ENCODE results near the gene RARRES2. TPM values are rescaled to one million over a fixed set of nuclear protein-coding genes. Genes with fewer than 3 reads are reported as not detected.

The RARRES2 gene
- total and polyA plus RNA-seq, 9 donors, result 40.2 to 85.1 (median 56.7) TPM

GRCh38 chr7:150340024-150340749 is 1.2 kb downstream of the RARRES2 start:
- Histone ChIP-seq H3K4me1 (ENCODE audit: control insufficient read depth, insufficient read depth, low read length) (peaks cover 54% of the 10 kb centered on the region), H3K9me3 (replicated peaks; ENCODE audit: control insufficient read depth, low read depth, low read length) (peaks cover 9% of the 10 kb centered on the region), H3K27me3 (ENCODE audit: control insufficient read depth, insufficient read depth, low read length) (peaks cover 31% of the 10 kb centered on the region), H3K4me3 (ENCODE audit: low read length) (peak overlapping the region; percentile 58), H3K36me3 (ENCODE audit: control insufficient read depth, insufficient read depth, low read length) (peaks cover 14% of the 10 kb centered on the region), H3K27ac (ENCODE audit: low read length) (peak overlapping the region; percentile 51)
- 9% methylated on average over 24 of the region's 39 CpGs for WGBS (ENCODE audit: insufficient coverage)
- DNase-seq, result peak; percentile 59

GRCh38 chr7:150339409-150339809 is 2.0 kb downstream of the RARRES2 start:
- Histone ChIP-seq H3K9me3 (replicated peaks; ENCODE audit: control insufficient read depth, low read depth, low read length) (peaks cover 8% of the 10 kb centered on the region), H3K27me3 (ENCODE audit: control insufficient read depth, insufficient read depth, low read length) (peaks cover 31% of the 10 kb centered on the region), H3K4me1 (ENCODE audit: control insufficient read depth, insufficient read depth, low read length) (peaks cover 54% of the 10 kb centered on the region), H3K27ac (ENCODE audit: low read length) (no peak overlapping the region), H3K4me3 (ENCODE audit: low read length) (no peak overlapping the region), H3K36me3 (ENCODE audit: control insufficient read depth, insufficient read depth, low read length) (peaks cover 14% of the 10 kb centered on the region)
- DNase-seq, result no peak
- WGBS (ENCODE audit: insufficient coverage), result 90% methylated on average over 2 of the region's 9 CpGs

- DNase-seq, result no peak
- WGBS (ENCODE audit: insufficient coverage), result 64% methylated on average over 5 of the region's 11 CpGs
- no peak overlapping the region for H3K27ac ChIP-seq (ENCODE audit: low read length)
These were observed 3.1 kb downstream of the RARRES2 start for GRCh38 chr7:150338166-150338829.

GRCh38 chr7:150337659-150338081 is 3.8 kb downstream of the RARRES2 start:
- peaks cover 54% of the 10 kb centered on the region for H3K4me1 ChIP-seq (ENCODE audit: control insufficient read depth, insufficient read depth, low read length)

More at GRCh38 chr7:150338166-150338829, 3.1 kb downstream of the RARRES2 start:
- Histone ChIP-seq H3K4me3 (ENCODE audit: low read length) (no peak overlapping the region), H3K4me1 (ENCODE audit: control insufficient read depth, insufficient read depth, low read length) (peaks cover 54% of the 10 kb centered on the region), H3K27me3 (ENCODE audit: control insufficient read depth, insufficient read depth, low read length) (peaks cover 27% of the 10 kb centered on the region), H3K9me3 (replicated peaks; ENCODE audit: control insufficient read depth, low read depth, low read length) (no peaks in the 10 kb centered on the region), H3K36me3 (ENCODE audit: control insufficient read depth, insufficient read depth, low read length) (peaks cover 14% of the 10 kb centered on the region)

GRCh38 chr7:150337179-150337578 is 4.2 kb downstream of the RARRES2 start:
- peaks cover 54% of the 10 kb centered on the region for H3K4me1 ChIP-seq (ENCODE audit: control insufficient read depth, insufficient read depth, low read length)
- no peak for DNase-seq
- H3K9me3 ChIP-seq (replicated peaks; ENCODE audit: control insufficient read depth, low read depth, low read length), result no peaks in the 10 kb centered on the region
- peaks cover 14% of the 10 kb centered on the region for H3K36me3 ChIP-seq (ENCODE audit: control insufficient read depth, insufficient read depth, low read length)
- 86% methylated on average over 18 of the region's 18 CpGs for WGBS (ENCODE audit: insufficient coverage)
- no peak overlapping the region for H3K27ac ChIP-seq (ENCODE audit: low read length)
- peaks cover 21% of the 10 kb centered on the region for H3K27me3 ChIP-seq (ENCODE audit: control insufficient read depth, insufficient read depth, low read length)
- no peak overlapping the region for H3K4me3 ChIP-seq (ENCODE audit: low read length)

More at GRCh38 chr7:150337659-150338081, 3.8 kb downstream of the RARRES2 start:
- peak; percentile 39 for DNase-seq
- WGBS (ENCODE audit: insufficient coverage), result 68% methylated on average over 4 of the region's 6 CpGs
- no peaks in the 10 kb centered on the region for H3K9me3 ChIP-seq (replicated peaks; ENCODE audit: control insufficient read depth, low read depth, low read length)
- H3K36me3 ChIP-seq (ENCODE audit: control insufficient read depth, insufficient read depth, low read length), result peaks cover 14% of the 10 kb centered on the region
- H3K4me3 ChIP-seq (ENCODE audit: low read length), result no peak overlapping the region
- H3K27ac ChIP-seq (ENCODE audit: low read length), result no peak overlapping the region
- H3K27me3 ChIP-seq (ENCODE audit: control insufficient read depth, insufficient read depth, low read length), result peaks cover 25% of the 10 kb centered on the region

- 87% methylated on average over 14 of the region's 14 CpGs for WGBS (ENCODE audit: insufficient coverage)
- peaks cover 14% of the 10 kb centered on the region for H3K36me3 ChIP-seq (ENCODE audit: control insufficient read depth, insufficient read depth, low read length)
These were observed 4.7 kb downstream of the RARRES2 start for GRCh38 chr7:150336746-150337145.

GRCh38 chr7:150335774-150336112 is 5.7 kb downstream of the RARRES2 start:
- Histone ChIP-seq H3K9me3 (replicated peaks; ENCODE audit: control insufficient read depth, low read depth, low read length) (no peaks in the 10 kb centered on the region), H3K27ac (ENCODE audit: low read length) (no peak overlapping the region), H3K4me1 (ENCODE audit: control insufficient read depth, insufficient read depth, low read length) (peaks cover 55% of the 10 kb centered on the region), H3K36me3 (ENCODE audit: control insufficient read depth, insufficient read depth, low read length) (peaks cover 14% of the 10 kb centered on the region), H3K4me3 (ENCODE audit: low read length) (no peak overlapping the region), H3K27me3 (ENCODE audit: control insufficient read depth, insufficient read depth, low read length) (peaks cover 9% of the 10 kb centered on the region)
- WGBS (ENCODE audit: insufficient coverage), result 68% methylated on average over 5 of the region's 6 CpGs
- DNase-seq, result no peak

More at GRCh38 chr7:150336746-150337145, 4.7 kb downstream of the RARRES2 start:
- no peak overlapping the region for H3K27ac ChIP-seq (ENCODE audit: low read length)
- DNase-seq, result no peak
- H3K9me3 ChIP-seq (replicated peaks; ENCODE audit: control insufficient read depth, low read depth, low read length), result no peaks in the 10 kb centered on the region
- H3K4me3 ChIP-seq (ENCODE audit: low read length), result no peak overlapping the region
- peaks cover 17% of the 10 kb centered on the region for H3K27me3 ChIP-seq (ENCODE audit: control insufficient read depth, insufficient read depth, low read length)
- peaks cover 54% of the 10 kb centered on the region for H3K4me1 ChIP-seq (ENCODE audit: control insufficient read depth, insufficient read depth, low read length)

- H3K36me3 ChIP-seq (ENCODE audit: control insufficient read depth, insufficient read depth, low read length), result peaks cover 14% of the 10 kb centered on the region
- no peaks in the 10 kb centered on the region for H3K9me3 ChIP-seq (replicated peaks; ENCODE audit: control insufficient read depth, low read depth, low read length)
- 61% methylated on average over 4 of the region's 7 CpGs for WGBS (ENCODE audit: insufficient coverage)
- peaks cover 55% of the 10 kb centered on the region for H3K4me1 ChIP-seq (ENCODE audit: control insufficient read depth, insufficient read depth, low read length)
- no peak overlapping the region for H3K4me3 ChIP-seq (ENCODE audit: low read length)
- DNase-seq, result no peak
- H3K27me3 ChIP-seq (ENCODE audit: control insufficient read depth, insufficient read depth, low read length), result peaks cover 7% of the 10 kb centered on the region
- no peak overlapping the region for H3K27ac ChIP-seq (ENCODE audit: low read length)
These were observed 6.2 kb downstream of the RARRES2 start for GRCh38 chr7:150335108-150335773.

GRCh38 chr7:150334108-150334507 is 7.3 kb downstream of the RARRES2 start:
- Histone ChIP-seq H3K4me1 (ENCODE audit: control insufficient read depth, insufficient read depth, low read length) (peaks cover 55% of the 10 kb centered on the region), H3K36me3 (ENCODE audit: control insufficient read depth, insufficient read depth, low read length) (peaks cover 14% of the 10 kb centered on the region), H3K27me3 (ENCODE audit: control insufficient read depth, insufficient read depth, low read length) (no peaks in the 10 kb centered on the region), H3K9me3 (replicated peaks; ENCODE audit: control insufficient read depth, low read depth, low read length) (no peaks in the 10 kb centered on the region), H3K4me3 (ENCODE audit: low read length) (no peak overlapping the region), H3K27ac (ENCODE audit: low read length) (no peak overlapping the region)
- WGBS (ENCODE audit: insufficient coverage), result 83% methylated on average over 4 of the region's 8 CpGs
- DNase-seq, result no peak

- no peaks in the 10 kb centered on the region for H3K9me3 ChIP-seq (replicated peaks; ENCODE audit: control insufficient read depth, low read depth, low read length)
- peaks cover 54% of the 10 kb centered on the region for H3K4me1 ChIP-seq (ENCODE audit: control insufficient read depth, insufficient read depth, low read length)
- H3K27me3 ChIP-seq (ENCODE audit: control insufficient read depth, insufficient read depth, low read length), result no peaks in the 10 kb centered on the region
- H3K36me3 ChIP-seq (ENCODE audit: control insufficient read depth, insufficient read depth, low read length), result peaks cover 13% of the 10 kb centered on the region
- no peak overlapping the region for H3K27ac ChIP-seq (ENCODE audit: low read length)
- 92% methylated on average over 10 of the region's 10 CpGs for WGBS (ENCODE audit: insufficient coverage)
- no peak for DNase-seq
- H3K4me3 ChIP-seq (ENCODE audit: low read length), result no peak overlapping the region
These were observed 7.8 kb downstream of the RARRES2 start for GRCh38 chr7:150333659-150334058.

All from muscle of leg (tissue), 11 donors.